Breast epithelium (tissue), 4 donors: ENCODE data around the gene CEP89. TPM values are rescaled to one million over a fixed set of nuclear protein-coding genes. Genes with fewer than 3 reads are reported as not detected.

ENCODE experiments used
- DNase-seq, 2 donors: peaks; one replicate each; pipeline ENCODE4 v3.0.0-alpha.2; 2019; ENCODE audit warnings: low spot score in 2 of 2
- H3K27ac ChIP-seq, 2 donors: fragments of 200-600 bp; sonication (generic) in 1 of 2; one replicate each; pipeline ENCODE4 v1.5.1; 2016 to 2019; ENCODE audit warnings: mild to moderate bottlenecking in 1 of 2
- H3K27me3 ChIP-seq, 2 donors: fragments of 200-600 bp; sonication (generic) in 1 of 2; one replicate each; pipeline versions ENCODE4 v1.5.1 to v1.6.0; 2017 to 2019; ENCODE audit warnings: control low read depth in 1 of 2, mild to moderate bottlenecking in 1 of 2
- H3K36me3 ChIP-seq: fragments of 200-600 bp; one replicate; pipeline ENCODE4 v1.5.1; 2019
- H3K4me1 ChIP-seq, 2 donors: fragments of 200-600 bp; sonication (generic); one replicate each; pipeline ENCODE4 v1.5.1; 2016 to 2019; ENCODE audit warnings: control low read depth in 1 of 2
- H3K4me3 ChIP-seq, 3 donors: fragments of 200-600 bp; sonication (generic); 1 replicate in 2 of 3; 2 replicates in 1 of 3; pipeline ENCODE4 v1.5.1; 2016 to 2019; ENCODE audit warnings: mild to moderate bottlenecking in 3 of 3, moderate library complexity in 2 of 3
- H3K9me3 ChIP-seq, 2 donors: fragments of 200-600 bp; sonication (generic) in 1 of 2; one replicate each; pipeline ENCODE4 v1.5.1; 2016 to 2019; ENCODE audit warnings: control low read depth in 1 of 2
- POLR2A ChIP-seq: fragments of 450-650 bp; IDR thresholded peaks from one replicate; pipeline ENCODE4 v1.6.1; 2016; ENCODE audit warnings: antibody characterized with exemption, mild to moderate bottlenecking, moderate library complexity
- POLR2AphosphoS5 ChIP-seq, 3 donors: sonication (generic); formaldehyde crosslinking; IDR thresholded peaks; one replicate each; pipeline ENCODE4 v1.6.1; 2017; ENCODE audit warnings: antibody characterized with exemption in 3 of 3
- intact Hi-C: fragments of 100-400 bp; cut with DNase I; formaldehyde crosslinking; loops from one replicate; pipeline ENCODE4 v1.15.1; 2023; ENCODE audit warnings: low total_unique reads
- total RNA-seq, 3 donors: library from RNA; depleted of rRNA; stranded (reverse); fragments of >200 nt; gene quantifications; one replicate each; pipeline ENCODE4 v1.1.0, GENCODE V29; 2016
- TF ChIP-seq, protein P1 (sequence below), 3 donors: fragments of 450-650 bp; IDR thresholded peaks; one replicate each; pipeline ENCODE4 v1.5.1; 2016 to 2017; ENCODE audit warnings: antibody characterized with exemption in 3 of 3, mild to moderate bottlenecking in 3 of 3, moderate library complexity in 3 of 3

The CEP89 gene
- total RNA-seq, 3 donors from 2014 or later, result 9.3 to 17.4 (median 16.7) TPM

- Histone ChIP-seq H3K4me3 (no peak overlapping the region), H3K36me3 (no peaks in the 10 kb centered on the region), H3K27ac (no peak overlapping the region), H3K27me3 (no peaks in the 10 kb centered on the region), H3K9me3 (peaks cover 11 to 12% of the 10 kb centered on the region in 2 donors), H3K4me1 (no peaks in the 10 kb centered on the region)
- intact Hi-C loops, result no loop called here
- no peak for DNase-seq
- TF ChIP-seq POLR2A (no peak), POLR2AphosphoS5 (IDR thresholded peaks at IDR 0.05) (no peak)
- TF ChIP-seq, protein P1, sequence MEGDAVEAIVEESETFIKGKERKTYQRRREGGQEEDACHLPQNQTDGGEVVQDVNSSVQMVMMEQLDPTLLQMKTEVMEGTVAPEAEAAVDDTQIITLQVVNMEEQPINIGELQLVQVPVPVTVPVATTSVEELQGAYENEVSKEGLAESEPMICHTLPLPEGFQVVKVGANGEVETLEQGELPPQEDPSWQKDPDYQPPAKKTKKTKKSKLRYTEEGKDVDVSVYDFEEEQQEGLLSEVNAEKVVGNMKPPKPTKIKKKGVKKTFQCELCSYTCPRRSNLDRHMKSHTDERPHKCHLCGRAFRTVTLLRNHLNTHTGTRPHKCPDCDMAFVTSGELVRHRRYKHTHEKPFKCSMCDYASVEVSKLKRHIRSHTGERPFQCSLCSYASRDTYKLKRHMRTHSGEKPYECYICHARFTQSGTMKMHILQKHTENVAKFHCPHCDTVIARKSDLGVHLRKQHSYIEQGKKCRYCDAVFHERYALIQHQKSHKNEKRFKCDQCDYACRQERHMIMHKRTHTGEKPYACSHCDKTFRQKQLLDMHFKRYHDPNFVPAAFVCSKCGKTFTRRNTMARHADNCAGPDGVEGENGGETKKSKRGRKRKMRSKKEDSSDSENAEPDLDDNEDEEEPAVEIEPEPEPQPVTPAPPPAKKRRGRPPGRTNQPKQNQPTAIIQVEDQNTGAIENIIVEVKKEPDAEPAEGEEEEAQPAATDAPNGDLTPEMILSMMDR (IDR thresholded peaks at IDR 0.05), result no peak
These were observed 69.3 kb downstream of the CEP89 start for GRCh38 chr19:32902448-32902847.

GRCh38 chr19:32901504-32902161 lies 70.1 kb downstream of the CEP89 start:
- peaks cover 6 to 12% of the 10 kb centered on the region in 2 donors for H3K9me3 ChIP-seq
- H3K4me1 ChIP-seq, result no peaks in the 10 kb centered on the region
- no peak overlapping the region for H3K4me3 ChIP-seq
- H3K27me3 ChIP-seq, result no peaks in the 10 kb centered on the region
- TF ChIP-seq POLR2AphosphoS5 (IDR thresholded peaks at IDR 0.05) (no peak), POLR2A (no peak)
- TF ChIP-seq, protein P1 (IDR thresholded peaks at IDR 0.05), result no peak
- no peak overlapping the region for H3K27ac ChIP-seq
- no peaks in the 10 kb centered on the region for H3K36me3 ChIP-seq
- no peak for DNase-seq
- intact Hi-C loops, result no loop called here

DNA sequence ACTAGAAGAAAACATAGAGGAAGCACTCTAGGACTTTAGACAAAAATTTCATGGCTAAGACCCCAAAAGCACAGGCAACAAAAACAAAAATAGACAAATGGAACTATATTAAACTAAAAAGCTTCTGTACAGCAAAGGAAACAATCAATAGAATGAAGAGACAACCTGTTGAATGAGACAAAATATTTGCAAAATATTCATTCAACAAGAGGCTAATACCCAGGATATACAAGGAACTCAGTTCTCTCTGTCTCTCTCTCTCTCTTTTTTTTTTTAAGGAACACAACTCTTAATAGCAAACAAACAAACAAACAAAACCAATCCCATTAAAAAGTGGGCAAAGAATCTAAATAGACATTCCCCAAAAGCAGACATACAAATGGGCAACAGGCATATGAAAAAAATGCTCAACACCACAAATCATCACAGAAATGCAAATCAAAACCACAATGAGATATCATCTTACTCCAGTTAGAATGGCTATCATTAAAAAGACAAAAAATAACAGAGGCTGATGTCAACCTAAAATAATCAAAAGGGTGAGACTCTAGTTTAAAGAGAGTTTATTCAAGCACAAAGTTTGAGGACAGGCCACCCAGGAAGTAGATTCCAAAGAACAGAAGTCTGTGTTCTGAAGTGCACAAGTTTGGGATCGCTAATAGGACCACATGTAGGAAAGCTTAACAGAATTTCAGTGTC lies 75.1 kb downstream of the CEP89 start:
- no peaks in the 10 kb centered on the region for H3K36me3 ChIP-seq
- H3K4me1 ChIP-seq, result no peaks in the 10 kb centered on the region
- TF ChIP-seq POLR2AphosphoS5 (IDR thresholded peaks at IDR 0.05) (no peak), POLR2A (no peak)
- TF ChIP-seq, protein P1 (IDR thresholded peaks at IDR 0.05), result no peak
- no peaks in the 10 kb centered on the region for H3K27me3 ChIP-seq
- intact Hi-C loops, result no loop called here
- no peak overlapping the region for H3K4me3 ChIP-seq
- H3K9me3 ChIP-seq, result peaks cover 21 to 24% of the 10 kb centered on the region in 2 donors
- DNase-seq, result no peak
- no peak overlapping the region for H3K27ac ChIP-seq

DNA sequence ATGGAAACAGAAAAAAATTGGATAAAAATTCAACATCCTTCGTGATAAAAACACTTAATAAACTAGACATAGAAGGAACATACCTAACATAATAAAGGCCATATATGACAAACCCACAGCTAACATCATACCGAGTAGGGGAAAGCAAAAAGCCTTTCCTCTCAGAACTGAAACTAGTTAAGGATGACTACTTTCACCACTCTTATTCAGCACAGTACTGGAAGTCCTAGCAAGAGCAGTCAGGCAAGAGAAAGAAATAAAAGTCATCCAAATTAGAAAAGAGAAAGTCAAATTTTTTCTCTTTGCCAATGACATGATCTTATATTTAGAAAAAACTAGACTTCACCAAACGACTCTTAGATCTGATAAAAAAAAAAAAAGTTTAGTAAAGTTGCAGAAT lies 76.4 kb downstream of the CEP89 start:
- Histone ChIP-seq H3K4me1 (no peaks in the 10 kb centered on the region), H3K4me3 (no peak overlapping the region), H3K27ac (no peak overlapping the region), H3K36me3 (no peaks in the 10 kb centered on the region), H3K27me3 (no peaks in the 10 kb centered on the region), H3K9me3 (peaks cover 26 to 27% of the 10 kb centered on the region in 2 donors)
- intact Hi-C loops, result no loop called here
- no peak for DNase-seq
- TF ChIP-seq POLR2A (no peak), POLR2AphosphoS5 (IDR thresholded peaks at IDR 0.05) (no peak)
- TF ChIP-seq, protein P1 (IDR thresholded peaks at IDR 0.05), result no peak

DNA sequence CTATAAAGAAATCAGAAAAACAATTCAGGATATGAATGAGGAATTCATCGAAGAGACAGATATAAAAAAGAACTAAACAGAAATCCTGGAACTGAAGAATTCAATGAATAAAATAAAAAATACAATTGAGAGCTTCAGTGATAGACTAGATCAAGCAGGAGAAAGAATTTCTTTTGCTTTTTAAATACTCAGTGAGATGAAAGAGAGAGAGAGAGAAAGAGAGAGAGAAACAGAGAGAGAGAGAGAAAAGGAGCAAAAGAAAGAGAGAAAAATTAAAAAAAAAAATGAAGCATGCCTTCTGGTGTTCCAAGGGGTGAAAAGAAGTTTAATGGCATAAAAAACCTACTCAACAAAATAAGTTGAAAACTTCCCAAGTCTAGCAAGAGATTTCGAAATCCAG lies 80.1 kb downstream of the CEP89 start:
- no peaks in the 10 kb centered on the region for H3K27me3 ChIP-seq
- no peak for DNase-seq
- H3K27ac ChIP-seq, result no peak overlapping the region
- peaks cover 27 to 30% of the 10 kb centered on the region in 2 donors for H3K9me3 ChIP-seq
- TF ChIP-seq POLR2AphosphoS5 (IDR thresholded peaks at IDR 0.05), result no peak
- TF ChIP-seq POLR2A, result no peak
- TF ChIP-seq, protein P1 (IDR thresholded peaks at IDR 0.05), result no peak
- H3K4me3 ChIP-seq, result no peak overlapping the region
- no peaks in the 10 kb centered on the region for H3K36me3 ChIP-seq
- no peaks in the 10 kb centered on the region for H3K4me1 ChIP-seq
- intact Hi-C loops, result no loop called here
